Psoas muscle (tissue), 8 donors: ENCODE results near the gene HSPA12A. TPM values are rescaled to one million over a fixed set of nuclear protein-coding genes. Genes with fewer than 3 reads are reported as not detected.

Source experiments
- ATAC-seq, 4 donors: fragments of 200-7000 bp; cut with Tn5 transposase; one replicate each; pipeline ENCODE4 v1.9.1; 2020; ENCODE audit warnings: moderate library complexity in 3 of 4, mild to moderate bottlenecking in 2 of 4
- DNase-seq, 2 donors: peaks; one replicate each; pipeline ENCODE4 v3.0.0-alpha.2; 2020
- H3K27ac ChIP-seq: fragments of 200-600 bp; one replicate; pipeline ENCODE4 v1.8.0; 2022
- H3K27me3 ChIP-seq, 3 donors: fragments of 200-600 bp in 1 of 3; one replicate each; pipeline versions ENCODE4 v1.6.1 to v1.8.0; 2013 to 2022; ENCODE audit warnings: low read length in 2 of 3, mild to moderate bottlenecking in 2 of 3, moderate library complexity in 1 of 3; ENCODE audit not compliant: insufficient read depth in 3 of 3
- H3K36me3 ChIP-seq, 2 donors: fragments of 200-600 bp in 1 of 2; one replicate each; pipeline versions ENCODE4 v1.6.1 to v1.8.0; 2013 to 2022; ENCODE audit warnings: low read depth in 1 of 2, mild to moderate bottlenecking in 1 of 2, moderate library complexity in 1 of 2; ENCODE audit not compliant: insufficient read depth in 1 of 2
- H3K4me1 ChIP-seq: fragments of 200-600 bp; one replicate; pipeline ENCODE4 v1.8.0; 2022
- H3K4me3 ChIP-seq: fragments of 200-600 bp; one replicate; pipeline ENCODE4 v1.8.0; 2022; ENCODE audit warnings: mild to moderate bottlenecking
- H3K9me3 ChIP-seq: fragments of 200-600 bp; one replicate; pipeline ENCODE4 v1.8.0; 2022
- WGBS, 3 donors: extraction: QIAGEN DNeasy Blood & Tissue Kit; methylation state at CpG; one replicate each; pipeline versions ENCODE4 v1.1.6 to v1.1.7; 2013; 5-methylcytosine and 5-hydroxymethylcytosine counted together
- intact Hi-C, 2 donors: fragments of 100-400 bp; cut with DNase I; formaldehyde crosslinking; loops; one replicate each; pipeline versions ENCODE4 v1.11.0 to v1.14.2; 2022
- polyA plus RNA-seq, 3 donors: library from polyadenylated mRNA; stranded (reverse); fragments of 200-250 nt; gene quantifications; one replicate each; pipeline ENCODE4 v1.2.3, GENCODE V29; 2013
- total RNA-seq, 4 donors: library from RNA; stranded (reverse); fragmentation: NEBNext Ultra II Directional in 2 of 4; extraction: Animal tissue kit (Norgen Biotek cat#: 25700) in 2 of 4; gene quantifications; one replicate each; pipeline versions ENCODE4 v1.2.1 to v1.2.4, GENCODE V29; 2021 to 2023
- TF ChIP-seq, protein P1 (sequence below): fragments of 200-600 bp; IDR thresholded peaks from one replicate; pipeline ENCODE4 v1.8.0; 2022; ENCODE audit warnings: antibody characterized with exemption
- donor health status: healthy with polysubstance abuse.
- donor health status: DM: no; HTN: no; CAD: no; lungs with moderate emphysema.
- donor health status: Bipolar disorder and iron deficiency.
- donor health status: healthy.
- donor health status: DM: yes; HTN: yes; CAD: no.
- donor health status: DM: no; HTN: no; CAD: no.
- donor health status: DM: no; HTN: no; CAD: no.
- donor health status: DM: yes; HTN: yes; CAD: no.

The HSPA12A gene
- total and polyA plus RNA-seq, 7 donors = 2.6 to 11.4 (median 7.0) TPM

DNA sequence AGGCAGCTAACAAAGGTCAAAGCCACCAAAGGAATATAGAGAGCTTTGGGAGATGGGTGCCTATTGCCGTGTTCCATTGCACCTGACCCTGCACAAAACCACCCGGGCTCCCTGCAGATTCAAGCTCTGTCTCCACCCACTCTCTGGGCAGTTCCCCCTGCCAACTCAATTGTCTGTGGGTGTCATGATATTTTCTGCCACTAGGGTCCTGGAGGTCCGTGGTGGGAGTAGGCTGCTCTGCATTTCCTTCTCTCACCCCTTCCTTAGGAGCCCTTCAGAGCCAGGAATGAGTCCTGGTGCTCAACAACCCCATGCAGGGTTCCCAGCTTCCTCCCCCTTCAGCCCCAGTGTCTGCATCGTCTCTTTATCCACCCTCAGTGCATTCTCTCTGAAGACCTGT lies 87.5 kb downstream of the HSPA12A start:
- H3K4me3 ChIP-seq = no peak overlapping the region
- H3K27ac ChIP-seq = no peak overlapping the region
- TF ChIP-seq, protein P1, sequence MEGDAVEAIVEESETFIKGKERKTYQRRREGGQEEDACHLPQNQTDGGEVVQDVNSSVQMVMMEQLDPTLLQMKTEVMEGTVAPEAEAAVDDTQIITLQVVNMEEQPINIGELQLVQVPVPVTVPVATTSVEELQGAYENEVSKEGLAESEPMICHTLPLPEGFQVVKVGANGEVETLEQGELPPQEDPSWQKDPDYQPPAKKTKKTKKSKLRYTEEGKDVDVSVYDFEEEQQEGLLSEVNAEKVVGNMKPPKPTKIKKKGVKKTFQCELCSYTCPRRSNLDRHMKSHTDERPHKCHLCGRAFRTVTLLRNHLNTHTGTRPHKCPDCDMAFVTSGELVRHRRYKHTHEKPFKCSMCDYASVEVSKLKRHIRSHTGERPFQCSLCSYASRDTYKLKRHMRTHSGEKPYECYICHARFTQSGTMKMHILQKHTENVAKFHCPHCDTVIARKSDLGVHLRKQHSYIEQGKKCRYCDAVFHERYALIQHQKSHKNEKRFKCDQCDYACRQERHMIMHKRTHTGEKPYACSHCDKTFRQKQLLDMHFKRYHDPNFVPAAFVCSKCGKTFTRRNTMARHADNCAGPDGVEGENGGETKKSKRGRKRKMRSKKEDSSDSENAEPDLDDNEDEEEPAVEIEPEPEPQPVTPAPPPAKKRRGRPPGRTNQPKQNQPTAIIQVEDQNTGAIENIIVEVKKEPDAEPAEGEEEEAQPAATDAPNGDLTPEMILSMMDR = no peak
- no peaks in the 10 kb centered on the region for H3K36me3 ChIP-seq
- DNase-seq (no peak), ATAC-seq (no peak)
- WGBS, 3 donors = 43 to 56% (median 53%) methylated on average over 4 of the region's 4 CpGs
- intact Hi-C loops = no loop called here
- H3K9me3 ChIP-seq = no peaks in the 10 kb centered on the region
- no peaks in the 10 kb centered on the region for H3K4me1 ChIP-seq
- H3K27me3 ChIP-seq = peaks cover 0 to 3% (median 3%) of the 10 kb centered on the region in 3 donors

DNA sequence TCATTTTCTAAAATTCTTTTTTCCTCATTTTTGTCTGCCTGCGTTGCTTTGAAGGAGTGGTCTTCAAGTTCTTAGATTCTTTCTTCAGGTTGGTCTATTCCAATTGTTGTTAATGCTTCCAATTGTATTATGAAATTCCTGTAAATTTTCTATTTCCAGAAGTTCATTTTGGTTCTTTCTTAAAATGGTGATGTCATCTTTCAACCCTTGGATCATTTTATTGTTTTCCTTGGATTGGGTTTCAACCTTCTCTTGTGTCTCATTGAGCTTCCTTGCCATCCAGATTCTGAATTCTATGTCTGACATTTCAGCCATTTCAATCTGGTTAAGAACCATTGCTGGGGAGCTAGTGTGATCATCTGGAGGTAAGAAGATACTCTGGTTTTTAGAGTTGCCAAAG lies 88.5 kb downstream of the HSPA12A start:
- TF ChIP-seq, protein P1 = no peak
- WGBS, 3 donors = 78 to 94% (median 91%) methylated on average over 1 of the region's 1 CpG
- no peaks in the 10 kb centered on the region for H3K9me3 ChIP-seq
- H3K27me3 ChIP-seq = peaks cover 0 to 3% (median 3%) of the 10 kb centered on the region in 3 donors
- intact Hi-C loops = no loop called here
- H3K4me1 ChIP-seq = no peaks in the 10 kb centered on the region
- H3K4me3 ChIP-seq = no peak overlapping the region
- no peaks in the 10 kb centered on the region for H3K36me3 ChIP-seq
- no peak overlapping the region for H3K27ac ChIP-seq
- DNase-seq (no peak), ATAC-seq (no peak)

DNA sequence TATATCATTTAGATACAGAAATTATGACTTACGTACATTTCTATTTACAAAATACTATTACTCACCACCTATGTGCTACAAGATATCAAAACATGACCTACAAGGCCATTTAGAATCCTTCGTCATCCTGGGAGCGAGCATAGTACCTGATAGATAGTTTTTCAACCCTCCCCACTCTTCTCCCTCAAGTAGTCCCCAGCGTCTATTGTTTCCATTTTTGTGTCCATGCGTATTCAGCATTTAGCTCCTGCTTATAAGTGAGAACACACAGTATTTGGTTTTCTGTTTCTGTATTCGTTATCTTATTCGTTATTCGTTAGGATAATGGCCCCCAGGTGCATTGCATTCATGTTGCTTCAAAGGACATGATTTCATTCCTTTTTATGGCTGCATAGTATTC lies 93.5 kb downstream of the HSPA12A start:
- Histone ChIP-seq H3K27ac (no peak overlapping the region), H3K27me3 (peaks cover 0 to 3% (median 0%) of the 10 kb centered on the region in 3 donors), H3K9me3 (no peaks in the 10 kb centered on the region), H3K4me3 (no peak overlapping the region), H3K4me1 (no peaks in the 10 kb centered on the region), H3K36me3 (no peaks in the 10 kb centered on the region)
- TF ChIP-seq, protein P1 = no peak
- WGBS, 3 donors = 81 to 92% (median 87%) methylated on average over 8 of the region's 8 CpGs
- intact Hi-C loops = no loop called here
- no peak for ATAC-seq
- no peak for DNase-seq

DNA sequence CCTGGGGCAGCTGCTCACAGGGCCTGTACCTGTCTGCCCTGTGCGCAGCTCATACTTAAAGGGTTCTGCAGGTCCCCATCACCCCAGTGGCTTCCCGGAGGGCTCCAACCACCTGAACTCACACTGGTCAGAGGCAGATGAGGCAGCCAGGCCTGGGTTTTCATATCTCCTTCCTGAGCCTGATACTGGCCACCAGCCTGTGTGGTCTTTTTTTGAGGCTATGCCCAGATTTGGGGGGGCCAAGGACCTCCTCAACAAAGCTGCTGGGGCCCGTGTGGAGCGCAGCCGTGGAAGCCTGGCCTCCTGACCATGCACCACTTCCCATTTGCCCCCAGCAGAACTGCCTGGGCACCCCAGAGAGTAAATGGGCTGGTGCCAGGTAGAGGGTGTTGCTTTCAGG lies 95.9 kb downstream of the HSPA12A start:
- Histone ChIP-seq H3K27ac (no peak overlapping the region), H3K4me1 (no peaks in the 10 kb centered on the region), H3K36me3 (no peaks in the 10 kb centered on the region), H3K9me3 (no peaks in the 10 kb centered on the region), H3K4me3 (no peak overlapping the region), H3K27me3 (no peaks in the 10 kb centered on the region)
- WGBS, 3 donors = 85 to 95% (median 87%) methylated on average over 5 of the region's 5 CpGs
- DNase-seq (no peak), ATAC-seq (no peak)
- intact Hi-C loops = no loop called here
- TF ChIP-seq, protein P1 = no peak

DNA sequence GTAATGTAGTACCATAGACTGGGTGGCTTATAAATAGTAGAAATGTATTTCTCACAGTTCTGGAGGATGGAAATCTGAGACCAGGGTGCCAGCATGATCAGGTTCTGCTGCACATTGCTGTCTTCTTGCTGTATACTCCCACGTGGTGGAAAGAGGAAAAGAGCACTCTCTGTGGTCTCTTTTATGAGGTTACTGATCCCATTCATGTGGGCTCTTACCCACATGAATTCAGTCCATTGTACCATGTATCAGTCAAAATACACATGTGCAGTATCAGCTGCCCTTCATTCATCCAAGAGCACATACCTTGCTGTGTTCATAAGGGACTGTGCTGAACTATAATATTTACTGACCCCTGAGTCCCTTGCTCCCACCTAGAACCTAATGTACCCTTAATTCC lies 104.5 kb downstream of the HSPA12A start:
- intact Hi-C loops = no loop called here
- DNase-seq (no peak), ATAC-seq (no peak)
- TF ChIP-seq, protein P1 = no peak
- peaks cover 8% of the 10 kb centered on the region for H3K9me3 ChIP-seq
- H3K27ac ChIP-seq = no peak overlapping the region
- 0 to 21% (median 8%) methylated on average over 1 of the region's 1 CpG for WGBS, 3 donors
- H3K27me3 ChIP-seq = no peaks in the 10 kb centered on the region
- H3K4me3 ChIP-seq = no peak overlapping the region
- no peaks in the 10 kb centered on the region for H3K36me3 ChIP-seq
- no peaks in the 10 kb centered on the region for H3K4me1 ChIP-seq
